HG03378 (cell line): ENCODE measurements around the gene ARHGAP6.
A peak's percentile ranks its signal among the peaks of the same experiment; 100 is the strongest.

ENCODE experiments used
- ATAC-seq: cut with Tn5 transposase; IDR thresholded peaks from one replicate; pipeline ENCODE4 v1.9.1; 2021; ENCODE audit warnings: mild to moderate bottlenecking, moderate library complexity; ENCODE audit not compliant: unreplicated experiment

Gene ARHGAP6

GRCh38 chrX:11401966-11402365, 263.8 kb downstream of the ARHGAP6 start:
- ATAC-seq: no peak

GRCh38 chrX:11399489-11400094, 266.1 kb downstream of the ARHGAP6 start:
- no peak for ATAC-seq

GRCh38 chrX:11398785-11399184, 266.9 kb downstream of the ARHGAP6 start:
- no peak for ATAC-seq

GRCh38 chrX:11398139-11398538, 267.6 kb downstream of the ARHGAP6 start:
- ATAC-seq: no peak

- ATAC-seq: no peak
Observed at GRCh38 chrX:11397680-11398079, 268.0 kb downstream of the ARHGAP6 start.

GRCh38 chrX:11395859-11396258, 269.9 kb downstream of the ARHGAP6 start:
- ATAC-seq: no peak

- no peak for ATAC-seq
Observed at GRCh38 chrX:11393949-11394654, 271.6 kb downstream of the ARHGAP6 start.

- no peak for ATAC-seq
Observed at GRCh38 chrX:11386812-11387211, 278.9 kb downstream of the ARHGAP6 start.

- ATAC-seq: no peak
Observed at GRCh38 chrX:11386001-11386523, 279.7 kb downstream of the ARHGAP6 start.

- no peak for ATAC-seq
Observed at GRCh38 chrX:11382930-11383329, 282.8 kb downstream of the ARHGAP6 start.

- ATAC-seq: peak; percentile 95
Observed at GRCh38 chrX:11381464-11381863, 284.3 kb downstream of the ARHGAP6 start.

- ATAC-seq: no peak
Observed at GRCh38 chrX:11380187-11380844, 285.4 kb downstream of the ARHGAP6 start.

GRCh38 chrX:11376163-11376562, 289.6 kb downstream of the ARHGAP6 start:
- no peak for ATAC-seq

- ATAC-seq: no peak
Observed at GRCh38 chrX:11375614-11376119, 290.1 kb downstream of the ARHGAP6 start.

- no peak for ATAC-seq
Observed at GRCh38 chrX:11374570-11374969, 291.1 kb downstream of the ARHGAP6 start.

- ATAC-seq: no peak
Observed at GRCh38 chrX:11371106-11371505, 294.6 kb downstream of the ARHGAP6 start.

GRCh38 chrX:11367609-11368430, 297.9 kb downstream of the ARHGAP6 start:
- no peak for ATAC-seq

GRCh38 chrX:11366998-11367595, 298.6 kb downstream of the ARHGAP6 start:
- ATAC-seq: no peak

GRCh38 chrX:11365426-11365825, 300.3 kb downstream of the ARHGAP6 start:
- ATAC-seq: no peak

GRCh38 chrX:11364835-11365234, 300.9 kb downstream of the ARHGAP6 start:
- no peak for ATAC-seq
